ENCODE measurements around the gene TRIM65.

- TF ChIP-seq EZH2 (IDR thresholded peaks at IDR 0.05; ENCODE audit: borderline replicate concordance, low read length) (no peak), CTCF (conservative IDR thresholded peaks at IDR 0.05 in 1 of 2, IDR thresholded peaks at IDR 0.05 in 1 of 2; ENCODE audit: extremely low read depth in 1 of 2, insufficient read depth in 1 of 2, low read depth in 1 of 2, low read length in 2 of 2) (no peak)
Measured at GRCh38 chr17:75921596-75921995, 24.8 kb upstream of the TRIM65 start.

Data from mammary epithelial cell (primary cell).